Measurements from ENCODE around the gene PTPRM.

- TF ChIP-seq CTCF (IDR thresholded peaks at IDR 0.05) (no peak), POLR2A (IDR thresholded peaks at IDR 0.05) (no peak)
These were observed 839.7 kb downstream of the PTPRM start for GRCh38 chr18:8406868-8407250.
